H1 (cell line): ENCODE results near the gene MRPL40. TPM values are rescaled to one million over a fixed set of nuclear protein-coding genes. Genes with fewer than 3 reads are reported as not detected.

Experiments
- CTCF ChIA-PET: fragments of 300-600 bp; sonication (Branson Sonifier 250); formaldehyde crosslinking; loops from one replicate; lab custom pipeline; 2021; ENCODE audit not compliant: partially characterized antibody; lab: Charles Lee
- POLR2A ChIA-PET: fragments of 300-600 bp; sonication (Branson Sonifier 250); formaldehyde crosslinking; loops from one replicate; lab custom pipeline; 2021; ENCODE audit warnings: inconsistent platforms; ENCODE audit not compliant: partially characterized antibody; lab: Charles Lee
- DNase-seq, 2 experiments: peaks; one replicate each; pipeline versions ENCODE4 v3.0.0 to v3.0.0-alpha.2; 2010 to 2022; ENCODE audit warnings: low spot score in 2 of 2, low read depth in 1 of 2, mixed read lengths in 1 of 2
- FAIRE-seq: peaks from 2 replicates; lab custom pipeline; 2011; peaks lifted over from hg19 to GRCh38; lab: Jason Lieb, UNC
- H2AFZ ChIP-seq: 2 replicates; pipeline ENCODE4 v1.8.1; 2012; ENCODE audit warnings: low read length, inconsistent platforms
- H2AK5ac ChIP-seq: 2 replicates; pipeline ENCODE4 v1.6.1; 2013; ENCODE audit warnings: low read depth, low read length
- H2BK120ac ChIP-seq: replicated peaks from 2 replicates; pipeline ENCODE3; 2013; ENCODE audit warnings: low read depth, low read length, inconsistent platforms
- H2BK12ac ChIP-seq: 2 replicates; pipeline ENCODE4 v1.6.1; 2013; ENCODE audit warnings: low read depth, low read length
- H2BK15ac ChIP-seq: 2 replicates; pipeline ENCODE4 v1.6.1; 2013; ENCODE audit warnings: low read length
- H2BK20ac ChIP-seq: 2 replicates; pipeline ENCODE4 v1.6.1; 2013; ENCODE audit warnings: low read length
- H2BK5ac ChIP-seq: 2 replicates; pipeline ENCODE4 v1.6.1; 2013; ENCODE audit warnings: low read depth, low read length
- H3K14ac ChIP-seq: 2 replicates; pipeline ENCODE4 v1.6.1; 2013; ENCODE audit warnings: inconsistent platforms; ENCODE audit not compliant: insufficient read length
- H3K18ac ChIP-seq: 2 replicates; pipeline ENCODE4 v1.6.1; 2013; ENCODE audit warnings: low read length; ENCODE audit errors: extremely low read depth
- H3K23ac ChIP-seq: 2 replicates; pipeline ENCODE4 v1.6.1; 2013; ENCODE audit warnings: inconsistent platforms; ENCODE audit not compliant: insufficient read length
- H3K23me2 ChIP-seq: 2 replicates; pipeline ENCODE4 v1.6.1; 2013; ENCODE audit warnings: low read depth, low read length
- H3K27ac ChIP-seq: 2 replicates; pipeline ENCODE4 v1.6.1; 2011; ENCODE audit warnings: low read depth, low read length, inconsistent platforms
- H3K27me3 ChIP-seq, 4 experiments: replicated peaks in 1 of 4; 1 replicate in 1 of 4; 2 replicates in 3 of 4; pipeline versions ENCODE4 v1.6.1 to v1.8.1; 2011 to 2013; ENCODE audit warnings: low read length in 3 of 4, mild to moderate bottlenecking in 3 of 4, inconsistent platforms in 2 of 4, mixed read lengths in 2 of 4, moderate library complexity in 1 of 4; ENCODE audit not compliant: control insufficient read depth in 3 of 4, insufficient read depth in 3 of 4; ENCODE audit errors: extremely low read depth in 1 of 4
- H3K36me3 ChIP-seq, 4 experiments: 2 replicates each; pipeline versions ENCODE4 v1.6.1 to v1.8.1; 2011 to 2013; ENCODE audit warnings: mild to moderate bottlenecking in 4 of 4, low read length in 3 of 4, moderate library complexity in 2 of 4, control low read depth in 1 of 4, inconsistent platforms in 1 of 4; ENCODE audit not compliant: insufficient read depth in 4 of 4, control insufficient read depth in 2 of 4
- H3K4ac ChIP-seq: replicated peaks from 2 replicates; pipeline ENCODE3; 2013; ENCODE audit warnings: low read length, low read depth, mixed read lengths, inconsistent platforms; ENCODE audit not compliant: insufficient read length
- H3K4me1 ChIP-seq, 4 experiments: replicated peaks in 1 of 4; 1 replicate in 1 of 4; 2 replicates in 3 of 4; pipeline versions ENCODE4 v1.6.1 to v1.8.1; 2011 to 2013; ENCODE audit warnings: low read length in 3 of 4, inconsistent platforms in 2 of 4, mixed read lengths in 1 of 4; ENCODE audit not compliant: insufficient read depth in 4 of 4, control insufficient read depth in 3 of 4
- H3K4me2 ChIP-seq, 2 experiments: 2 replicates each; pipeline versions ENCODE4 v1.6.1 to v1.8.1; 2011 to 2013; ENCODE audit warnings: low read depth in 2 of 2, low read length in 2 of 2, control low read depth in 1 of 2, inconsistent platforms in 1 of 2, mild to moderate bottlenecking in 1 of 2; ENCODE audit not compliant: insufficient read depth in 1 of 2
- H3K4me3 ChIP-seq, 4 experiments: fragments of 200-600, 300-600 bp in 1 of 4; sonication (generic), shearing (Covaris generic), sonication (Bioruptor Twin) in 1 of 4; 2 replicates each; pipeline versions ENCODE4 v1.5.1 to v1.8.1; 2011 to 2016; ENCODE audit warnings: low read length in 4 of 4, low read depth in 3 of 4, control low read depth in 2 of 4, inconsistent platforms in 2 of 4, mild to moderate bottlenecking in 2 of 4, mixed read lengths in 1 of 4, moderate library complexity in 1 of 4; ENCODE audit not compliant: insufficient read depth in 2 of 4; ENCODE audit errors: extremely low read depth in 1 of 4
- H3K56ac ChIP-seq: replicated peaks from 2 replicates; pipeline ENCODE3; 2013; ENCODE audit warnings: low read depth, mild to moderate bottlenecking, mixed read lengths, low read length, inconsistent platforms; ENCODE audit not compliant: insufficient read length
- H3K79me1 ChIP-seq: 2 replicates; pipeline ENCODE4 v1.6.1; 2013; ENCODE audit warnings: low read depth, low read length, control low read depth
- H3K79me2 ChIP-seq, 2 experiments: 2 replicates each; pipeline versions ENCODE4 v1.6.1 to v1.8.1; 2012 to 2013; ENCODE audit warnings: low read length in 2 of 2, mild to moderate bottlenecking in 2 of 2, inconsistent platforms in 1 of 2; ENCODE audit not compliant: insufficient read depth in 2 of 2, control insufficient read depth in 1 of 2
- H3K9ac ChIP-seq, 4 experiments: replicated peaks in 1 of 4; 1 replicate in 1 of 4; 2 replicates in 3 of 4; pipeline versions ENCODE4 v1.6.1 to v1.8.1; 2011 to 2013; ENCODE audit warnings: low read depth in 3 of 4, low read length in 3 of 4, control low read depth in 2 of 4, mild to moderate bottlenecking in 2 of 4, moderate library complexity in 2 of 4, inconsistent platforms in 1 of 4; ENCODE audit errors: extremely low read depth in 1 of 4
- H3K9me3 ChIP-seq, 2 experiments: 2 replicates each; pipeline versions ENCODE4 v1.6.1 to v1.8.1; 2012 to 2013; ENCODE audit warnings: mild to moderate bottlenecking in 2 of 2, moderate library complexity in 2 of 2, control low read depth in 1 of 2, inconsistent platforms in 1 of 2, low read depth in 1 of 2, low read length in 1 of 2, mixed read lengths in 1 of 2; ENCODE audit not compliant: insufficient read depth in 2 of 2
- H4K20me1 ChIP-seq, 2 experiments: replicated peaks in 1 of 2; 2 replicates each; pipeline versions ENCODE3 to v1.8.1; 2011 to 2013; ENCODE audit warnings: inconsistent platforms in 2 of 2, low read length in 2 of 2, mild to moderate bottlenecking in 1 of 2; ENCODE audit not compliant: insufficient read depth in 2 of 2, control insufficient read depth in 1 of 2
- H4K5ac ChIP-seq: 2 replicates; pipeline ENCODE4 v1.6.1; 2013; ENCODE audit warnings: low read length, low read depth, mixed read lengths, inconsistent platforms; ENCODE audit not compliant: insufficient read length
- H4K8ac ChIP-seq: 2 replicates; pipeline ENCODE4 v1.8.0; 2013; ENCODE audit warnings: mild to moderate bottlenecking, moderate library complexity, low read length, inconsistent platforms; ENCODE audit not compliant: insufficient read depth; ENCODE audit errors: extremely low read depth
- H4K91ac ChIP-seq: replicated peaks from 2 replicates; pipeline ENCODE3; 2013; ENCODE audit warnings: low read length, mixed read lengths, inconsistent platforms; ENCODE audit not compliant: insufficient read length
- GABPA ChIP-seq: IDR thresholded peaks from 2 replicates; pipeline ENCODE4 v1.6.1; 2011; ENCODE audit warnings: mild to moderate bottlenecking, low read length, moderate library complexity, borderline replicate concordance; ENCODE audit not compliant: insufficient read depth
- NANOG ChIP-seq: IDR thresholded peaks from 2 replicates; pipeline ENCODE4 v1.6.1; 2011; ENCODE audit warnings: low read length, low read depth, mild to moderate bottlenecking, inconsistent platforms; ENCODE audit not compliant: insufficient read depth, poor library complexity, severe bottlenecking
- RAD21 ChIP-seq, 2 experiments: IDR thresholded peaks in 1 of 2; conservative IDR thresholded peaks in 1 of 2; 2 replicates each; pipeline ENCODE4 v1.6.1; 2011; ENCODE audit warnings: low read depth in 2 of 2, low read length in 2 of 2, improper control_type of control experiment in 1 of 2, inconsistent platforms in 1 of 2, mild to moderate bottlenecking in 1 of 2, moderate library complexity in 1 of 2
- SAP30 ChIP-seq: fragments of 300-600 bp; sonication (generic); IDR thresholded peaks from 2 replicates; pipeline ENCODE4 v1.7.1; 2012; ENCODE audit warnings: low read length, moderate library complexity, mild to moderate bottlenecking, inconsistent platforms; ENCODE audit not compliant: insufficient read depth, insufficient replicate concordance
- SIX5 ChIP-seq: IDR thresholded peaks from 2 replicates; pipeline ENCODE4 v1.6.1; 2011; ENCODE audit warnings: mild to moderate bottlenecking, low read depth, low read length
- WGBS, 2 experiments: shearing (Covaris generic) in 1 of 2; methylation state at CpG; one replicate each; pipeline versions ENCODE4 v1.1.6 to v1.1.7; 2013 to 2015; ENCODE audit warnings: low lambda C conversion rate in 2 of 2, mixed read lengths in 2 of 2, inconsistent platforms in 1 of 2, low coverage in 1 of 2, missing lambda C conversion rate in 1 of 2; ENCODE audit not compliant: insufficient replicate concordance in 2 of 2, insufficient coverage in 1 of 2, insufficient read length in 1 of 2; ENCODE audit errors: extremely low coverage in 1 of 2, missing lambda C conversion rate in 1 of 2; 5-methylcytosine and 5-hydroxymethylcytosine counted together
- polyA plus RNA-seq, 7 experiments: library from polyadenylated mRNA; depleted of rRNA in 3 of 7; stranded (reverse) in 5 of 7; unstranded in 2 of 7; fragments of >200 nt in 5 of 7; fragments of 200-250 nt in 2 of 7; gene quantifications; 1 replicate in 5 of 7; 2 replicates in 1 of 7; 4 replicates in 1 of 7; pipeline versions ENCODE4 v1.2.1 to v1.2.3, GENCODE V29; 2011 to 2013; ENCODE audit warnings: missing spikeins in 2 of 7, mixed read lengths in 2 of 7
- total RNA-seq: library from RNA; stranded (reverse); fragmentation: NEBNext Ultra II Directional; extraction: Animal tissue kit (Norgen Biotek cat#: 25700); gene quantifications from 2 replicates; pipeline ENCODE4 v1.2.1, GENCODE V29; 2021

The MRPL40 gene
- total and polyA plus RNA-seq, 2 of the 8 experiments (the other 6 are each of a cell fraction or from before 2014, with no cell fraction given) = 12.4 to 14.5 TPM

GRCh38 chr22:19398652-19399051, 33.7 kb upstream of the MRPL40 start:
- WGBS, 2 experiments = 82% methylated on average over 2 of the region's 2 CpGs; no CpG with 5 or more reads in 1 of the 2 experiments
- Histone ChIP-seq H3K14ac (no peak overlapping the region), H3K36me3 (peaks cover 17 to 42% (median 34%) of the 10 kb centered on the region in 4 experiments), H3K79me1 (no peaks in the 10 kb centered on the region), H2BK120ac (no peak overlapping the region), H3K9me3 (no peaks in the 10 kb centered on the region), H3K9ac (no peak overlapping the region), H2AK5ac (no peak overlapping the region), H3K4me3 (no peak overlapping the region), H4K5ac (no peak overlapping the region), H3K4ac (no peak overlapping the region), H2BK12ac (no peak overlapping the region), H3K4me2 (no peak overlapping the region), H3K23me2 (no peaks in the 10 kb centered on the region), H2BK5ac (no peak overlapping the region), H3K27ac (no peak overlapping the region), H3K56ac (no peak overlapping the region), H2AFZ (no peak overlapping the region), H4K8ac (no peak overlapping the region), H3K79me2 (no peaks in the 10 kb centered on the region), H3K23ac (no peak overlapping the region), H3K27me3 (no peaks in the 10 kb centered on the region), H2BK15ac (no peak overlapping the region), H3K4me1 (no peaks in the 10 kb centered on the region), H4K91ac (no peak overlapping the region), H3K18ac (no peak overlapping the region), H2BK20ac (no peak overlapping the region), H4K20me1 (peaks cover 2 to 5% of the 10 kb centered on the region in 2 experiments)
- CTCF ChIA-PET = interaction anchor here (0.6 to 0.7 kb wide), 2 partner anchors 76 to 1960 kb away, joined by 3 read pairs; no protein-coding TSS in a partner anchor
- FAIRE-seq (no peak), DNase-seq (no peak)
- POLR2A ChIA-PET = no interaction called here
- TF ChIP-seq NANOG (no peak), GABPA (no peak), SAP30 (no peak), SIX5 (no peak), RAD21 (IDR thresholded peaks at IDR 0.05 in 1 of 2, conservative IDR thresholded peaks at IDR 0.05 in 1 of 2; ENCODE audit: low read depth in 2 of 2, low read length in 2 of 2) (no peak)
